Measurements from ENCODE around the gene RASSF3.

Gene RASSF3

GRCh38 chr12:64746663-64747062 is 136.4 kb downstream of the RASSF3 start:
- Histone ChIP-seq H3K36me3 (ENCODE audit: insufficient read depth, low read length) (peaks cover 41% of the 10 kb centered on the region; the same call in 1 of the 2 replicates), H2AFZ (ENCODE audit: low read length) (no peak overlapping the region), H3K79me2 (ENCODE audit: insufficient read depth, low read length) (peaks cover 4% of the 10 kb centered on the region), H3K27me3 (ENCODE audit: insufficient read depth, low read length, poor library complexity, severe bottlenecking) (no peaks in the 10 kb centered on the region), H3K9me3 (ENCODE audit: insufficient read depth, low read depth, low read length) (no peaks in the 10 kb centered on the region), H3K4me2 (ENCODE audit: low read depth, low read length, poor library complexity, severe bottlenecking) (peak overlapping the region; percentile 21), H3K9ac (ENCODE audit: low read depth, low read length, poor library complexity, severe bottlenecking) (no peak overlapping the region), H3K9me2 (replicated peaks; ENCODE audit: low read depth, low read length) (no peaks in the 10 kb centered on the region), H3K4me1 (ENCODE audit: insufficient read depth, low read length, poor library complexity, severe bottlenecking) (peaks cover 15% of the 10 kb centered on the region), H4K20me1 (ENCODE audit: insufficient read depth, low read length, poor library complexity, severe bottlenecking) (no peaks in the 10 kb centered on the region), H3K4me3 (ENCODE audit: low read length, poor library complexity, severe bottlenecking) (no peak overlapping the region), H3F3A (ENCODE audit: low read depth) (no peaks in the 10 kb centered on the region)
- TF ChIP-seq EZH2phosphoT487 (IDR thresholded peaks at IDR 0.05; ENCODE audit: borderline replicate concordance) = no peak
- TF ChIP-seq CTCF (conservative IDR thresholded peaks at IDR 0.05; ENCODE audit: low read length) = no peak
